HG02588 (cell line): Measurements from ENCODE around the gene ADM.

Source experiments
- ATAC-seq: cut with Tn5 transposase; IDR thresholded peaks from one replicate; pipeline ENCODE4 v1.9.1; 2021; ENCODE audit warnings: mild to moderate bottlenecking, moderate library complexity; ENCODE audit not compliant: unreplicated experiment

Gene ADM

DNA sequence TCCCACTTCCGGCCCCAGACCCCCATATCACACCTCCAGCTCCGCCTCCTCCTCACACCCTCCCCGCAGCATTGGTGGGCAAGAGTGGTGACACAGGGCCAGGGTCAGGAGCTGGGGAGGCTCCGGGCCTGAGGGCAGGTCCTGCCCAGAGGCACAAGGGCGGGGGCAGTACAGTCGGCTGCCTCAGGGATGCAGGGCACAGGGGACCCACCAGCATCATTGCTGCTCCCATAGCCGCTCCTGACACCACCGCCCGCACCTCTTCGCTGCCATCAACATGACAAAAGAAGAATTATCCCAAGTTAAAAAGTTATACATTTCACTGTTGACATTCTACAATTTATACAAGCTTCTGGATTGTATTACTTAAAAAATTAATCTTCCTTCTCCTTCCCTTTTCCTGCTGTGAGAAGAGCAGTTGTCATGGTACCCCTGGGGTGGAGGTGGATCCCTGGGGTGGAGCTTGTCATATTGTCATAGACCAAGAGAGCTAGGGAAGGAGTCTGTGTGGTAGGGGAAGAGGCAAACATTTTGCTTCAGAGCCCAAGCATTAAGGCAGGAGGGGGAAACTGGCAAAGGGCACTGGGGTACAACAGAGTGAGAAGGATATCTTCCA lies 15.0 kb upstream of the ADM start:
- ATAC-seq = no peak

- ATAC-seq = no peak
Measured at GRCh38 chr11:10291801-10292638, 12.9 kb upstream of the ADM start.

DNA sequence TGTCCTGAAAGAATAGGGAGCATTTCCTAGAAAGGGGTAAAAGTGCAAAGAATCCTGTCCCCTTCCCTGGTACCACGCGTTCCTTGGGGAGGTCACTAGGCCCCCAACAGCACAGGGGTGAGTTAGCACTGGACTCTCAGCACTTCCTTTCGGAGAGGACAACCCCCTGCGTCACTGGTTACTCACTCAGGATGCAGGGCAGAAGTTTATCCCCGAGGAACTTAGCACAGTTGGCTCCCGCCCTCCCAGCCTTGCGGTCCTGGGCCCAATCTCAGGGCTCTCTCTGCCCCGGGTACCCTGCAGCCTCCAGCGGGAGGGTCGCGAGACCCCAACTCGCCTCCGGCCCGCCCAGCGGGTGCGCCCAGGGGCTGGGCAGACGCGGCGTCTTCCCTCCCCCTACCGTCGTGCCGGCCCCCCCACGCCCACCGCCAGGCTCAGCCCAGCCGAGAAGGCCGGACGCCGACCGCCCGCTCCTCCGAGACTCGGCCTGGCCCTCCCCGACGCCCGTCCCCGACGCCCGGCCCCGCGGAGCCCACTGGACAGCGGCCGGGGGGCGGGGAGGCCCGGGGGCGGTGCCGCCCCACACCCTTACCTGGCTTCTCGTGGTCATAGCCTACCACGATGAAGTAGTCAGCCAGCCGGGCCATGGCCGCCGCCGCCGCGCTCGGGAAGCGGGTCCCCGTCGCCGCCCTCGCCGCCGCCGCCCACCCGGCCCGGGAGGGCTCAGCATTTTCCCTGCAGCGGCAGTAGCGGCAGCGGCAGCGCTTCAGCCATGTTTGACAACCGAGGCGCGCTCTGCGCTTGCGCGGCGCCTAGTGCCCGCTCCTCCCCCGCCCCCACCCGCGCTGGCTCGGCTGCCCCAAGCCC lies 11.2 kb upstream of the ADM start, which contains the start of gene SBF2:
Gene SBF2, minus strand, starts transcription at position 797 of the 867 bp plus-strand sequence. Its CDS starts 150 bp downstream, at position 647.
- ATAC-seq = peak; percentile 44

GRCh38 chr11:10294290-10294953 lies 10.5 kb upstream of the ADM start:
- no peak for ATAC-seq

GRCh38 chr11:10295064-10295901 lies 9.6 kb upstream of the ADM start:
- no peak for ATAC-seq

- ATAC-seq = peak; percentile 90
Measured at GRCh38 chr11:10298342-10298741, 6.5 kb upstream of the ADM start.

- no peak for ATAC-seq
Measured at GRCh38 chr11:10301656-10302358, 3.1 kb upstream of the ADM start.

GRCh38 chr11:10302359-10302743 lies 2.5 kb upstream of the ADM start:
- no peak for ATAC-seq

DNA sequence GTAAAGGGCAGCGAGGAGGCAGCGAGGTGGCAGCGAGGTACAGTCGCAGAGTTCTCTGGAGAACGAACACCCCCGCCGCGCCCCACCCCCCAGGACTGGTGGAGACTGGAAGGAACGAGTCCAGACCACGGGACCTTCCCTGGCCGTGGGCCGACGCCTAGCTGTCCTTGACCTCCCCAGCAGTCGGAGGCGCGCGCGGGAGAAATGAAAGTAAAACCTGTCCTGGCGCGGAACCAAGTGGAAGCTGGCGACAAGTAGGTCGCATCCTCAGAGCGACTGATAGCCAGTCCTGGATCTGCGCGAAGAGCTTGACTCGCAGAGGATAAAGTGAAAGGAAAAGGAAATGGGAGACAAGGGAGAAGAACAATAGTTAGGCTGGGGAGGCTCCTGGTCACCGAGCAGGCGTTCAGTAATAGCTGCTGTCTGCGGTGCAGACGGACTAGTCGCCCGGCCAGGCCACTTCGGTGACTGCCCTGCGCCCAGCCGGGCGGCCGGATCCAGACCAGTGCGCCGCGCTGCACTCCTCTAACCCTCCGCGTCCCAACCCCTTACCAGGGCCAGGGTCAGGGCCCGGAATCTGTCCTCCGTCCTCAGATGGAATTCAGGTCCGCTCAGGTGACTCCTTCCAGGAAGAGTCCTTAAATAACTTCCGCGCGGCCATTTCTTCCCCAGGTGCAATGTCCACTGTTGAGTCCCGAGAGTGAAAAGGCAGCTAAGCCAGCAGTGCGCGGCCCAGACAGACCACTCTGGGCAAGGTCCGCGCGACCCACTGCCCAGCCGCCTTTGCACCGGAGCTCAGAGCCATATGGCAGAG lies 1.9 kb upstream of the ADM start:
- ATAC-seq = no peak

DNA sequence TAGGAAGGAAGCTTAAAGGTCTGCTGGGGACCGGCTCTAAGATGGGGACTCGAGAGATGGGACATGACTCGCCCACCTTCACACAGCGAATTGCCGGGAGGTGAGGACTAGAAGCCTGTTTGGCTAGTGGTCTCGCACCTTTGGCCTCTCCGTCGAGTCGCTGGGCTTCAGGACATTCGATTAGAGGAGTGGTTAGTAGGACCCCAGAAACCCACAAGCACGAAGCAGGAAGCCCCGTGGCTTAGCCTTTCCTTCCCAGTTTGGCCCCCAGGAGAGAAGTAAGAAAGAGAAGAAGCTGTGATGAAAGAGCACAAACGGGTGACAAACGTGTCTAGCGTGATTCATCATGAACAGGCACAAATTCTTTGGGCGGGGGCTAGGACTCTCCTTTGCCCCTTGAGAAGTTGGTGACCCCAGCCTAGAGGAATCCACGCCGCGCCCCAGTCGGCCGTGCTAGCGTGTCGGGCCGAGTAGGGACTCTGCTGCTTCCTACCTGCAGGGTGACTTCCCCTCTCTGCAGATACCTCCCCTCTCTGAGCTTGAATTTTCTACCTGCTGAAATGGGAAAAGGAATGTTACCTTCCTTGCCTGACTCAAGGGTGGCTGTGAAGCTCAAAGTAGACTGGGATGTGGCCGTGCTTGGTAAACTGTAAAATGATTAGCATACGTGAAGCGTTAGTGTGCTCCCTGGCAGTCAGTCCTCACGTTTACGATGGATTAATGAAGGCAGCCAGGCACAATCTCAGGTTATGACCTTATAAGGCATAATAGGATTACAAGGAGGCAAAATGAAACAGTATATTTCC lies 1.1 kb upstream of the ADM start:
- no peak for ATAC-seq

- no peak for ATAC-seq
Measured at GRCh38 chr11:10305262-10305963, 540 bp downstream of the ADM start.

DNA sequence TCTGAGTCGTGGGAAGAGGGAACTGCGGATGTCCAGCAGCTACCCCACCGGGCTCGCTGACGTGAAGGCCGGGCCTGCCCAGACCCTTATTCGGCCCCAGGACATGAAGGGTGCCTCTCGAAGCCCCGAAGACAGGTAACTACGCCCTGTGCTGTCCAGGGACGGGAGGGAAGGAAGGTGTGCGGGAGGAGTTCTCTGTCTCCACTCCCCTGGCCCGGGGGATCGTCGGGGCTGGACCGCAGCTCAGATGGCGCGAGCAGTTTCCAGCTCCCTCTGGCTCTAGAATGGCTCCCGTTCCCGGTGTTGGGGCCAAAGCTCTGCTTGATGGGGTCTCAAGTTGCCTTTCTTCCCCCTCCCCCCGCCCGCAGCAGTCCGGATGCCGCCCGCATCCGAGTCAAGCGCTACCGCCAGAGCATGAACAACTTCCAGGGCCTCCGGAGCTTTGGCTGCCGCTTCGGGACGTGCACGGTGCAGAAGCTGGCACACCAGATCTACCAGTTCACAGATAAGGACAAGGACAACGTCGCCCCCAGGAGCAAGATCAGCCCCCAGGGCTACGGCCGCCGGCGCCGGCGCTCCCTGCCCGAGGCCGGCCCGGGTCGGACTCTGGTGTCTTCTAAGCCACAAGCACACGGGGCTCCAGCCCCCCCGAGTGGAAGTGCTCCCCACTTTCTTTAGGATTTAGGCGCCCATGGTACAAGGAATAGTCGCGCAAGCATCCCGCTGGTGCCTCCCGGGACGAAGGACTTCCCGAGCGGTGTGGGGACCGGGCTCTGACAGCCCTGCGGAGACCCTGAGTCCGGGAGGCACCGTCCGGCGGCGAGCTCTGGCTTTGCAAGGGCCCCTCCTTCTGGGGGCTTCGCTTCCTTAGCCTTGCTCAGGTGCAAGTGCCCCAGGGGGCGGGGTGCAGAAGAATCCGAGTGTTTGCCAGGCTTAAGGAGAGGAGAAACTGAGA lies 1.4 kb downstream of the ADM start:
- no peak for ATAC-seq

- ATAC-seq = no peak
Measured at GRCh38 chr11:10307022-10307399, 2.1 kb downstream of the ADM start.

DNA sequence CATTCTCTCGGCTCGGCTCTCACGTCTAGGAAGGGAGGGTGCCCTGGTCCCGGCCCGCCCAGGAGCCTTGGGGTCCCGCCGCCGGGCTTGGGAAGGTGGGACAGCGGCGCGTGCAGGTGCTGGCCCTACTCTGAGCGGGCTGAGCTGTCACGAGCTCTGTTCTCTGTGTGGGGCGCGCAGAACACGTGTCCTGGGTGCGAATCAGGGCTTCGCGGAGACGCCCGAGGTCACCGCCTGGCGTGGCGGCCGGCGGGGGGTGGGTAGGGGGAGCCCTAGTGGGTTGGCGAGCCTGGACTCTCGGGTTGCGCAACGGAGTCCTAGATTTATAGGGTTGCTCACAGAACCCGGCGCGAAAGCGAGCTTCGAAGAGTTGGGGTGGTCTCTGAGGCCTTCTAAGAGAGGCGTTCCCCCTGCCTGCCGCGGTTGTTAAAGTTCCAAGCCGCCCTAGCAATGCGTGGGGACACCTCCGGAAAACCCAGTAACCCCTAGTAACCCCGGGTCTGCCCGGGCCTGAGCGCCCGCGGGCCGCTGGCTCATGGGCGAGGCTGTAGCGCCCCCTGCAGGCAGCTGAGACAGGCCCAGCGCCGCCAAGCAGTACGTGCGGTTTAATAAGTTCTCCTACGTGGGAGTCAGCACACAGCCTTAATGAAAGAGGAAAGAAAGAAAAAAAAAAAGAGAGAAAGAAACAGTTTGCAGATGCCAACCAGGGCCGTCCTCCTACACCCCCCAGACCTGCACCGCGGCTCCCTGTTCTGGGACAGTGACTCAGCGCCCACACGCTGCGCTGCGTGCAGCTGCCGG lies 2.7 kb downstream of the ADM start:
- peak; percentile 69 for ATAC-seq
